Loucy (cell line): ENCODE data around the gene PTPRN2.

ENCODE experiments used
- H2AFZ ChIP-seq: fragments of 200-600 bp; sonication (generic); 2 replicates; pipeline ENCODE4 v1.6.0; 2016; ENCODE audit warnings: antibody characterized with exemption, mild to moderate bottlenecking, low read length, moderate library complexity
- H3F3A ChIP-seq: fragments of 200-600 bp; 2 replicates; pipeline ENCODE4 v1.6.0; 2016; ENCODE audit warnings: antibody characterized with exemption, low read depth, mild to moderate bottlenecking
- H3K27me3 ChIP-seq: fragments of 200-600 bp; sonication (generic); 2 replicates; pipeline ENCODE4 v1.6.1; 2014; ENCODE audit warnings: low read length, mild to moderate bottlenecking; ENCODE audit not compliant: insufficient read depth, poor library complexity, severe bottlenecking
- H3K36me3 ChIP-seq: fragments of 200-600 bp; sonication (generic); 2 replicates; pipeline ENCODE4 v1.6.1; 2016; ENCODE audit warnings: low read length; ENCODE audit not compliant: insufficient read depth
- H3K4me1 ChIP-seq: fragments of 200-600 bp; sonication (generic); 2 replicates; pipeline ENCODE4 v1.5.1; 2014; ENCODE audit warnings: low read length, mild to moderate bottlenecking; ENCODE audit not compliant: insufficient read depth, poor library complexity, severe bottlenecking
- H3K4me2 ChIP-seq: fragments of 200-600 bp; sonication (generic); 2 replicates; pipeline ENCODE4 v1.6.0; 2014; ENCODE audit warnings: antibody characterized with exemption, low read length, low read depth, mild to moderate bottlenecking; ENCODE audit not compliant: poor library complexity, severe bottlenecking
- H3K4me3 ChIP-seq: fragments of 200-600 bp; sonication (generic); 2 replicates; pipeline ENCODE4 v1.5.1; 2014; ENCODE audit warnings: low read length, mild to moderate bottlenecking, mixed read lengths; ENCODE audit not compliant: poor library complexity, severe bottlenecking
- H3K79me2 ChIP-seq: fragments of 200-600 bp; sonication (generic); 2 replicates; pipeline ENCODE4 v1.6.1; 2014; ENCODE audit warnings: low read length; ENCODE audit not compliant: insufficient read depth
- H3K9ac ChIP-seq: fragments of 200-600 bp; sonication (generic); 2 replicates; pipeline ENCODE4 v1.6.0; 2014; ENCODE audit warnings: mild to moderate bottlenecking, low read depth, low read length, moderate library complexity; ENCODE audit not compliant: poor library complexity, severe bottlenecking
- H3K9me2 ChIP-seq: fragments of 200-600 bp; sonication (generic); replicated peaks from 2 replicates; pipeline ENCODE4 v1.6.1; 2016; ENCODE audit warnings: low read depth, low read length, mixed read lengths
- H3K9me3 ChIP-seq: fragments of 200-600 bp; sonication (generic); 2 replicates; pipeline ENCODE4 v1.6.1; 2014; ENCODE audit warnings: mild to moderate bottlenecking, antibody characterized with exemption, low read length, low read depth; ENCODE audit not compliant: insufficient read depth
- H4K20me1 ChIP-seq: fragments of 200-600 bp; sonication (generic); 2 replicates; pipeline ENCODE4 v1.6.0; 2014; ENCODE audit warnings: antibody characterized with exemption, low read length, mild to moderate bottlenecking; ENCODE audit not compliant: insufficient read depth, poor library complexity, severe bottlenecking
- EZH2phosphoT487 ChIP-seq: fragments of 200-600 bp; IDR thresholded peaks from 2 replicates; pipeline ENCODE4 v1.6.1; 2018; ENCODE audit warnings: antibody characterized with exemption, mild to moderate bottlenecking, moderate library complexity, borderline replicate concordance
- TF ChIP-seq, protein P1 (sequence below): fragments of 200-600 bp; sonication (generic); conservative IDR thresholded peaks from 2 replicates; pipeline ENCODE4 v1.5.1; 2014; ENCODE audit warnings: mild to moderate bottlenecking, antibody characterized with exemption, low read length

The PTPRN2 gene

GRCh38 chr7:158585721-158586498 is 1.7 kb downstream of the PTPRN2 start:
- Histone ChIP-seq H3K9ac (no peak overlapping the region), H4K20me1 (no peaks in the 10 kb centered on the region), H3K4me3 (no peak overlapping the region), H2AFZ (no peak overlapping the region), H3K9me2 (no peaks in the 10 kb centered on the region), H3K79me2 (no peaks in the 10 kb centered on the region), H3K36me3 (no peaks in the 10 kb centered on the region), H3K9me3 (peaks cover 9% of the 10 kb centered on the region; the same call in 1 of the 2 replicates), H3K4me2 (no peak overlapping the region), H3F3A (no peaks in the 10 kb centered on the region), H3K27me3 (no peaks in the 10 kb centered on the region), H3K4me1 (peaks cover 8% of the 10 kb centered on the region)
- TF ChIP-seq, protein P1, sequence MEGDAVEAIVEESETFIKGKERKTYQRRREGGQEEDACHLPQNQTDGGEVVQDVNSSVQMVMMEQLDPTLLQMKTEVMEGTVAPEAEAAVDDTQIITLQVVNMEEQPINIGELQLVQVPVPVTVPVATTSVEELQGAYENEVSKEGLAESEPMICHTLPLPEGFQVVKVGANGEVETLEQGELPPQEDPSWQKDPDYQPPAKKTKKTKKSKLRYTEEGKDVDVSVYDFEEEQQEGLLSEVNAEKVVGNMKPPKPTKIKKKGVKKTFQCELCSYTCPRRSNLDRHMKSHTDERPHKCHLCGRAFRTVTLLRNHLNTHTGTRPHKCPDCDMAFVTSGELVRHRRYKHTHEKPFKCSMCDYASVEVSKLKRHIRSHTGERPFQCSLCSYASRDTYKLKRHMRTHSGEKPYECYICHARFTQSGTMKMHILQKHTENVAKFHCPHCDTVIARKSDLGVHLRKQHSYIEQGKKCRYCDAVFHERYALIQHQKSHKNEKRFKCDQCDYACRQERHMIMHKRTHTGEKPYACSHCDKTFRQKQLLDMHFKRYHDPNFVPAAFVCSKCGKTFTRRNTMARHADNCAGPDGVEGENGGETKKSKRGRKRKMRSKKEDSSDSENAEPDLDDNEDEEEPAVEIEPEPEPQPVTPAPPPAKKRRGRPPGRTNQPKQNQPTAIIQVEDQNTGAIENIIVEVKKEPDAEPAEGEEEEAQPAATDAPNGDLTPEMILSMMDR = no peak
- no peak for TF ChIP-seq EZH2phosphoT487

DNA sequence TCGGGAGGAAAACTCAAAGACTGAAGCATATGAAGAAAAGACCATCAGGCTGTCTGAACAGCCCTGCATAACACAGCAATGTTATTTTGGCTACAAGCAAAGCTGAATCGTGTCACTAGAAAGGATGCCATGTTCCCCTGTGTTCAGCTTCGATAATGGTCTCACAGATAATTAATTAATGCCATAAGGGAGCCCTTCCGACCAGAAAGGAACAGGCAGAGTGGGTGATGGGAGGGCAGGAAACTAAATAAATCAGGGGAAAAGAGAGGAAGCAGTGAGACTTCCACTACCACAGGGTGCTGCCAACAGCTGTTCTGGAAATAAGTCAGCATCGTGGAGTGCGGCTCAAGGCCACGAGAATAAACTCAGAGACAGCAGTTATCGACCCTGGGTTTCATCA is 3.2 kb downstream of the PTPRN2 start:
- H3K4me2 ChIP-seq = no peak overlapping the region

GRCh38 chr7:158583810-158584209 is 3.8 kb downstream of the PTPRN2 start:
- Histone ChIP-seq H2AFZ (no peak overlapping the region), H3K27me3 (no peaks in the 10 kb centered on the region), H3K4me2 (no peak overlapping the region), H3K4me1 (peaks cover 8% of the 10 kb centered on the region), H3K79me2 (no peaks in the 10 kb centered on the region), H3K36me3 (no peaks in the 10 kb centered on the region), H3K9ac (no peak overlapping the region), H3F3A (no peaks in the 10 kb centered on the region), H4K20me1 (no peaks in the 10 kb centered on the region), H3K9me3 (peaks cover under 1% of the 10 kb centered on the region; the same call in 1 of the 2 replicates), H3K4me3 (no peak overlapping the region), H3K9me2 (no peaks in the 10 kb centered on the region)
- TF ChIP-seq, protein P1 = no peak
- TF ChIP-seq EZH2phosphoT487 = no peak

More for the DNA sequence above, 3.2 kb downstream of the PTPRN2 start:
- H3F3A ChIP-seq = no peaks in the 10 kb centered on the region
- H3K36me3 ChIP-seq = no peaks in the 10 kb centered on the region
- no peak overlapping the region for H3K4me3 ChIP-seq
- H3K9me3 ChIP-seq = peaks cover 5% of the 10 kb centered on the region; the same call in 1 of the 2 replicates
- H3K79me2 ChIP-seq = no peaks in the 10 kb centered on the region
- no peak overlapping the region for H2AFZ ChIP-seq
- H3K9me2 ChIP-seq = no peaks in the 10 kb centered on the region
- no peaks in the 10 kb centered on the region for H4K20me1 ChIP-seq
- H3K27me3 ChIP-seq = no peaks in the 10 kb centered on the region
- H3K4me1 ChIP-seq = peaks cover 8% of the 10 kb centered on the region
- H3K9ac ChIP-seq = no peak overlapping the region
- no peak for TF ChIP-seq EZH2phosphoT487
- TF ChIP-seq, protein P1 = no peak
